SK-N-SH (cell line): ENCODE measurements around the gene NOTCH1. TPM values are rescaled to one million over a fixed set of nuclear protein-coding genes. Genes with fewer than 3 reads are reported as not detected.
"Not testable (repeated sequence)": the region's sequence is repeated elsewhere in the genome, so short reads cannot be mapped to it uniquely, and the experiment has no call there.

Experiments used
- CTCF ChIA-PET: fragments of 300-600, 350-600 bp; formaldehyde crosslinking; extraction: SDS; loops from one replicate; lab custom pipeline; 2021; lab: Yijun Ruan, JAX
- POLR2A ChIA-PET: fragments of 350-600 bp; sonication (Branson Sonifier 250); formaldehyde crosslinking; extraction: SDS; loops from one replicate; lab custom pipeline; 2020; ENCODE audit warnings: antibody characterized with exemption, inconsistent platforms; lab: Yijun Ruan, JAX
- DNase-seq: peaks from one replicate; pipeline ENCODE4 v3.0.0; 2012
- H2AFZ ChIP-seq: fragments of 200-600 bp; sonication (generic); 2 replicates; pipeline ENCODE4 v1.8.1; 2016; ENCODE audit warnings: antibody characterized with exemption, mild to moderate bottlenecking, low read depth
- H3F3A ChIP-seq: fragments of 200-600 bp; sonication (generic); replicated peaks from 2 replicates; pipeline ENCODE3; 2016; ENCODE audit warnings: antibody characterized with exemption, mild to moderate bottlenecking; ENCODE audit not compliant: insufficient read depth
- H3K27ac ChIP-seq, 2 experiments: fragments of 200-500 bp in 1 of 2; fragments of 200-600 bp in 1 of 2; sonication (Bioruptor generic) in 1 of 2; sonication (generic), shearing (Covaris generic) in 1 of 2; 2 replicates each; pipeline versions ENCODE4 v1.5.1 to v1.6.1; 2014 to 2016; ENCODE audit warnings: low read depth in 2 of 2, inconsistent platforms in 1 of 2, low read length in 1 of 2, mild to moderate bottlenecking in 1 of 2, mixed read lengths in 1 of 2
- H3K27me3 ChIP-seq: fragments of 200-600 bp; sonication (generic), shearing (Covaris generic); 2 replicates; pipeline ENCODE4 v1.6.1; 2016; ENCODE audit warnings: mixed run types; ENCODE audit not compliant: insufficient read depth
- H3K36me3 ChIP-seq, 2 experiments: fragments of 200-500 bp in 1 of 2; fragments of 200-600 bp in 1 of 2; sonication (Bioruptor generic) in 1 of 2; sonication (generic) in 1 of 2; replicated peaks in 1 of 2; 2 replicates each; pipeline versions ENCODE3 to v1.5.1; 2014 to 2016; ENCODE audit warnings: low read length in 1 of 2, mild to moderate bottlenecking in 1 of 2; ENCODE audit not compliant: insufficient read depth in 2 of 2, control insufficient read depth in 1 of 2
- H3K4me1 ChIP-seq, 2 experiments: fragments of 200-500 bp in 1 of 2; fragments of 200-600 bp in 1 of 2; sonication (Bioruptor generic) in 1 of 2; sonication (generic), shearing (Covaris generic) in 1 of 2; 2 replicates each; pipeline versions ENCODE4 v1.5.1 to v1.6.1; 2014 to 2016; ENCODE audit warnings: low read depth in 1 of 2, low read length in 1 of 2, mixed run types in 1 of 2; ENCODE audit not compliant: insufficient read depth in 2 of 2, control insufficient read depth in 1 of 2
- H3K4me2 ChIP-seq: fragments of 200-600 bp; sonication (generic), shearing (Covaris generic); 2 replicates; pipeline ENCODE4 v1.6.1; 2017; ENCODE audit warnings: mixed run types
- H3K4me3 ChIP-seq, 2 experiments: fragments of 200-500 bp in 1 of 2; fragments of 200-600 bp in 1 of 2; sonication (Bioruptor generic) in 1 of 2; sonication (generic), shearing (Covaris generic) in 1 of 2; 2 replicates each; pipeline versions ENCODE4 v1.5.1 to v1.8.1; 2014 to 2016; ENCODE audit warnings: low read depth in 2 of 2, inconsistent platforms in 1 of 2, low read length in 1 of 2, mild to moderate bottlenecking in 1 of 2, mixed read lengths in 1 of 2, moderate library complexity in 1 of 2
- H3K79me2 ChIP-seq: fragments of 200-600 bp; sonication (generic); 2 replicates; pipeline ENCODE4 v1.8.1; 2017; ENCODE audit warnings: mild to moderate bottlenecking; ENCODE audit not compliant: insufficient read depth
- H3K9ac ChIP-seq: fragments of 200-600 bp; sonication (generic); 2 replicates; pipeline ENCODE4 v1.6.1; 2017; ENCODE audit warnings: mixed run types
- H3K9me2 ChIP-seq: fragments of 200-600 bp; sonication (generic); 2 replicates; pipeline ENCODE4 v1.6.1; 2017; ENCODE audit warnings: mixed run types
- H3K9me3 ChIP-seq: fragments of 200-600 bp; sonication (generic); 2 replicates; pipeline ENCODE4 v1.6.1; 2017; ENCODE audit warnings: mixed run types, mild to moderate bottlenecking, moderate library complexity
- H4K20me1 ChIP-seq: fragments of 200-600 bp; sonication (generic); 2 replicates; pipeline ENCODE4 v1.6.1; 2017; ENCODE audit warnings: mild to moderate bottlenecking, mixed run types; ENCODE audit not compliant: insufficient read depth
- CHD2 ChIP-seq: fragments of 150-350 bp; IDR thresholded peaks from 2 replicates; pipeline ENCODE4 v1.6.1; 2018; ENCODE audit warnings: low read length; ENCODE audit not compliant: partially characterized antibody
- FOSL2 ChIP-seq: IDR thresholded peaks from 2 replicates; pipeline ENCODE4 v1.4.0; 2012; ENCODE audit warnings: low read depth, mild to moderate bottlenecking, moderate library complexity, borderline replicate concordance
- FOXJ3 ChIP-seq: sonication (generic); formaldehyde crosslinking; IDR thresholded peaks from 2 replicates; pipeline ENCODE4 v1.5.1; 2020; ENCODE audit warnings: mild to moderate bottlenecking, missing genetic modification reagents
- FOXM1 ChIP-seq: IDR thresholded peaks from 2 replicates; pipeline ENCODE4 v1.4.0; 2012; ENCODE audit warnings: low read depth, mild to moderate bottlenecking
- GABPA ChIP-seq: IDR thresholded peaks from 2 replicates; pipeline ENCODE4 v1.4.0; 2012; ENCODE audit warnings: low read depth, mild to moderate bottlenecking
- NFIC ChIP-seq: IDR thresholded peaks from 2 replicates; pipeline ENCODE4 v1.4.0; 2012; ENCODE audit warnings: borderline replicate concordance
- RCOR1 ChIP-seq: fragments of 150-350 bp; IDR thresholded peaks from 2 replicates; pipeline ENCODE4 v1.6.1; 2017; ENCODE audit warnings: antibody characterized with exemption, low read length
- REST ChIP-seq: IDR thresholded peaks from 2 replicates; pipeline ENCODE4 v1.6.1; 2012; ENCODE audit warnings: mild to moderate bottlenecking, low read depth, low read length, moderate library complexity
- TAF1 ChIP-seq: IDR thresholded peaks from 2 replicates; pipeline ENCODE4 v1.6.1; 2012; ENCODE audit warnings: low read depth, mild to moderate bottlenecking, low read length, moderate library complexity, borderline replicate concordance
- TCF12 ChIP-seq: IDR thresholded peaks from 2 replicates; pipeline ENCODE4 v1.4.0; 2012
- TEAD4 ChIP-seq: IDR thresholded peaks from 2 replicates; pipeline ENCODE4 v1.4.0; 2012; ENCODE audit warnings: mild to moderate bottlenecking, borderline replicate concordance; ENCODE audit not compliant: insufficient read depth
- WGBS: methylation state at CpG from one replicate; pipeline ENCODE4 v1.1.6; 2017; ENCODE audit warnings: low lambda C conversion rate; 5-methylcytosine and 5-hydroxymethylcytosine counted together
- polyA plus RNA-seq, 3 experiments: library from polyadenylated mRNA; depleted of rRNA; stranded (reverse); fragments of >200 nt; gene quantifications; 2 replicates each; pipeline ENCODE4 v1.2.3, GENCODE V29; 2012
- TF ChIP-seq, protein P1 (sequence below): IDR thresholded peaks from 2 replicates; pipeline ENCODE4 v1.4.0; 2012; ENCODE audit warnings: low read depth, borderline replicate concordance
- TF ChIP-seq, protein P2 (sequence below): fragments of 200-600 bp; sonication (generic); IDR thresholded peaks from 2 replicates; pipeline ENCODE4 v1.6.1; 2017; ENCODE audit warnings: antibody characterized with exemption, mild to moderate bottlenecking, moderate library complexity

The NOTCH1 gene
- polyA plus RNA-seq, 1 of the 3 experiments (the other 2 are of a cell fraction) = 6.6 TPM

DNA sequence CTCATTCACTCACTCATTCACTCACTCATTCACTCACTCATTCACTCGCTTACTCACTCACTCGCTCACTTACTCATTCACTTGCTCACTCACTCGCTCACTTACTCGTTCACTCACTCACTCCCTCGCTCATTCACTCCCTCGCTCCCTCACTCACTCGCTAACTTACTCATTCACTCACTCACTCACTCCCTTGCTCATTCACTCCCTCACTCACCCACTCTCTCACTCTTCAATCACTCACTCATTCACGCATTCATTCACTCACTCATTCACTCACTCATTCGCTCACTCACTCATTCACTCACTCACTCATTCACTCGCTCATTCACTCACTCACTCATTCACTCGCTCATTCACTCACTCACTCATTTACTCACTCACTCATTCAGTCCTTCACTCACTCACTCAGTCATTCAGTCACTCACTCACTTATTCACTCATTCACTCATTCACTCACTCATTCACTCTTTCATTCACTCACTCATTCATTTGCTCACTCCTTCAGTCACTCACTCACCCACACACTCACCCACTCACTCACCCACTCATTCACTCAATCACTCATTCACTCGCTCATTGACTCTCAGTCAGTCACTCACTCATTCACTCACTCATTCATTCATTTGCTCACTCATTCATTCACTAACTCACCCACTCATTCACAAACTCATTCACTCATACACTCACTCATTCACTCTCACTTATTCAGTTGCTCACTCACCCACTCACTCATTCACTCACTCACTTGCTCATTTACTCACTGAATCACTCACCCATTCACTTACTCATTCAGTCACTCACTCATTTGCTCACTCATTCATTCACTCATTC, 36.0 kb upstream of the NOTCH1 start:
- no peak overlapping the region for H3K27ac ChIP-seq
- no peaks in the 10 kb centered on the region for H3K36me3 ChIP-seq
- no peaks in the 10 kb centered on the region for H3K9me3 ChIP-seq
- no peak for TF ChIP-seq GABPA
- TF ChIP-seq TEAD4 = no peak
- TF ChIP-seq TCF12 = no peak
- no peak for TF ChIP-seq TAF1
- TF ChIP-seq FOXM1 = no peak
- TF ChIP-seq RCOR1 = no peak
- TF ChIP-seq, protein P1, sequence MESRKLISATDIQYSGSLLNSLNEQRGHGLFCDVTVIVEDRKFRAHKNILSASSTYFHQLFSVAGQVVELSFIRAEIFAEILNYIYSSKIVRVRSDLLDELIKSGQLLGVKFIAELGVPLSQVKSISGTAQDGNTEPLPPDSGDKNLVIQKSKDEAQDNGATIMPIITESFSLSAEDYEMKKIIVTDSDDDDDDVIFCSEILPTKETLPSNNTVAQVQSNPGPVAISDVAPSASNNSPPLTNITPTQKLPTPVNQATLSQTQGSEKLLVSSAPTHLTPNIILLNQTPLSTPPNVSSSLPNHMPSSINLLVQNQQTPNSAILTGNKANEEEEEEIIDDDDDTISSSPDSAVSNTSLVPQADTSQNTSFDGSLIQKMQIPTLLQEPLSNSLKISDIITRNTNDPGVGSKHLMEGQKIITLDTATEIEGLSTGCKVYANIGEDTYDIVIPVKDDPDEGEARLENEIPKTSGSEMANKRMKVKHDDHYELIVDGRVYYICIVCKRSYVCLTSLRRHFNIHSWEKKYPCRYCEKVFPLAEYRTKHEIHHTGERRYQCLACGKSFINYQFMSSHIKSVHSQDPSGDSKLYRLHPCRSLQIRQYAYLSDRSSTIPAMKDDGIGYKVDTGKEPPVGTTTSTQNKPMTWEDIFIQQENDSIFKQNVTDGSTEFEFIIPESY = no peak
- TF ChIP-seq, protein P2, sequence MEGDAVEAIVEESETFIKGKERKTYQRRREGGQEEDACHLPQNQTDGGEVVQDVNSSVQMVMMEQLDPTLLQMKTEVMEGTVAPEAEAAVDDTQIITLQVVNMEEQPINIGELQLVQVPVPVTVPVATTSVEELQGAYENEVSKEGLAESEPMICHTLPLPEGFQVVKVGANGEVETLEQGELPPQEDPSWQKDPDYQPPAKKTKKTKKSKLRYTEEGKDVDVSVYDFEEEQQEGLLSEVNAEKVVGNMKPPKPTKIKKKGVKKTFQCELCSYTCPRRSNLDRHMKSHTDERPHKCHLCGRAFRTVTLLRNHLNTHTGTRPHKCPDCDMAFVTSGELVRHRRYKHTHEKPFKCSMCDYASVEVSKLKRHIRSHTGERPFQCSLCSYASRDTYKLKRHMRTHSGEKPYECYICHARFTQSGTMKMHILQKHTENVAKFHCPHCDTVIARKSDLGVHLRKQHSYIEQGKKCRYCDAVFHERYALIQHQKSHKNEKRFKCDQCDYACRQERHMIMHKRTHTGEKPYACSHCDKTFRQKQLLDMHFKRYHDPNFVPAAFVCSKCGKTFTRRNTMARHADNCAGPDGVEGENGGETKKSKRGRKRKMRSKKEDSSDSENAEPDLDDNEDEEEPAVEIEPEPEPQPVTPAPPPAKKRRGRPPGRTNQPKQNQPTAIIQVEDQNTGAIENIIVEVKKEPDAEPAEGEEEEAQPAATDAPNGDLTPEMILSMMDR = no peak
- no peak for TF ChIP-seq NFIC
- no peak for TF ChIP-seq FOSL2
- TF ChIP-seq REST = no peak
- TF ChIP-seq FOXJ3 (CRISPR knock-in tag) = no peak
- no peak for TF ChIP-seq CHD2
- H4K20me1 ChIP-seq = no peaks in the 10 kb centered on the region
- no peaks in the 10 kb centered on the region for H3K9me2 ChIP-seq
- H3K79me2 ChIP-seq = no peaks in the 10 kb centered on the region
- peaks cover 19% of the 10 kb centered on the region for H3F3A ChIP-seq
- ChIA-PET CTCF (no interaction called here), POLR2A (no interaction called here)
- H2AFZ ChIP-seq = no peak overlapping the region
- WGBS = 95% methylated on average over 12 of the region's 12 CpGs
- H3K4me1 ChIP-seq = peaks cover 0 to 3% of the 10 kb centered on the region in 2 experiments; a peak in 1 of 4 replicates
- DNase-seq = no peak
- H3K27me3 ChIP-seq = no peaks in the 10 kb centered on the region
- no peak overlapping the region for H3K4me2 ChIP-seq
- H3K4me3 ChIP-seq = no peak overlapping the region
- H3K9ac ChIP-seq = no peak overlapping the region

- H3K9me3 ChIP-seq, H3K27ac ChIP-seq, DNase-seq, H3K9ac ChIP-seq, H4K20me1 ChIP-seq, H3K4me2 ChIP-seq, H3K9me2 ChIP-seq, H3K79me2 ChIP-seq, H3K27me3 ChIP-seq, H3K4me3 ChIP-seq, H3K4me1 ChIP-seq, POLR2A ChIA-PET, H3K36me3 ChIP-seq, H2AFZ ChIP-seq: not testable (repeated sequence)
- WGBS = 73% methylated on average over 9 of the region's 9 CpGs
- peaks cover 19% of the 10 kb centered on the region for H3F3A ChIP-seq
- CTCF ChIA-PET = interaction anchor here (1.1 to 1.4 kb wide), 3 partner anchors 25 to 94 kb away, joined by 5 to 6 read pairs (median 6); no protein-coding TSS in a partner anchor
Observed at GRCh38 chr9:136579650-136580219, 33.9 kb upstream of the NOTCH1 start.
